ENCODE results near the gene SELENOO.

DNA sequence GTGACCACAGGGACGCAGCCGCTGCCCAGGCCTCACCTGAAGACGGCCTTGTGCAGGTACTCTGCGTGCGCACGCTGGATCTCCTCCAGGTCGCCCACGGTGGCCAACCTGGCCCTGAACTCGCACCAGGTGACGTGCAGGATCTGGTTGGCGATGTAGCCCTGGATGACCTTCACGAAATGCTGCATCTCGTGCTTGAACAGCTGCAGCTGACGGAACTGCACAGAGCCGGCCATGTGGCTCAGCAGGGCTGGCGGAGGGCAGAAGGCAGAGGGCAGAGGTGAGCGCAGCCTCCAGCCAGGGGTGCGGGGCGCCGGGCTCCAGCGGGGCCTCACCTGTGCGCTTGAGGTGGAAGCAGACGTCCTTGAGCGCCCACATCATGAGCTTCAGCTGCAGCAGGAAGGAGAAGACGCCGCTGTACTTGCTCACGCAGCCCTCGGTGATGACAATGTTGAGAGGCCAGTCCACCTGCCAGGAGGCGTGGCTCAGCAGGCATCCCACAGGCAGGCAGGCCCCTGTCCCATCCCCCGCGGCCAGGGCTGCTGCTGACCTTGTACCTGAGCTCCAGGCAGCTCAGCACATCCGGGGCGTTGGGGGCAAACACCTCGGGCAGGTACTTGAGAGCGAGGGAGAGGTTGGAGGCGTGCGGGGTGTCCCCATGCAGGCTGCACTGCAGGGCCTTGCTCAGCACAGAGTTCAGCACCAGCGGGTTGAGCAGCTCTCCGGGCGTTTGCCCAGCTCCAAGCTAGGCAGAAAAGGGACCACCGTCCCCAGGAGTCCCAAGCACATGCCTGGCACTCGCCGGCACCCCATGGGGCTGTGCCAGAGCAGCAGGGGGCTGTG, 17.6 kb downstream of the SELENOO start:
- no peak for TF ChIP-seq POLR2A (IDR thresholded peaks at IDR 0.05)
- TF ChIP-seq CTCF (IDR thresholded peaks at IDR 0.05), result no peak

All from thyroid gland (tissue), 4 donors.